HepG2 (cell line): ENCODE results near the gene UMOD. TPM values are rescaled to one million over a fixed set of nuclear protein-coding genes. Genes with fewer than 3 reads are reported as not detected.
A peak's percentile ranks its signal among the peaks of the same experiment; 100 is the strongest.

Experiments used
- AGO1 ChIP-seq: fragments of 200-400 bp; formaldehyde crosslinking; IDR thresholded peaks from 2 replicates; pipeline ENCODE4 v1.6.1; 2017; ENCODE audit warnings: mild to moderate bottlenecking, low read depth, low read length, moderate library complexity; ENCODE audit not compliant: poor library complexity, severe bottlenecking
- PHF5A ChIP-seq: IDR thresholded peaks from one replicate; pipeline ENCODE4 v1.6.1; 2018; ENCODE audit warnings: low read depth, missing genetic modification reagents; ENCODE audit not compliant: unreplicated experiment
- SRSF9 ChIP-seq: fragments of 200-400 bp; formaldehyde crosslinking; IDR thresholded peaks from 2 replicates; pipeline ENCODE4 v1.6.1; 2018; ENCODE audit warnings: borderline replicate concordance, mild to moderate bottlenecking, low read depth, low read length; ENCODE audit not compliant: insufficient read depth, poor library complexity, severe bottlenecking
- YEATS2 ChIP-seq: sonication (generic); formaldehyde crosslinking; IDR thresholded peaks from 2 replicates; pipeline ENCODE4 v1.4.0; 2020; ENCODE audit warnings: missing genetic modification reagents, borderline replicate concordance
- ZMYM4 ChIP-seq: sonication (generic); formaldehyde crosslinking; IDR thresholded peaks from 2 replicates; pipeline ENCODE4 v1.8.1; 2023; ENCODE audit warnings: mild to moderate bottlenecking, missing genetic modification reagents
- ZNF432 ChIP-seq: sonication (generic); formaldehyde crosslinking; IDR thresholded peaks from 2 replicates; pipeline ENCODE4 v1.5.0; 2020; ENCODE audit warnings: missing genetic modification reagents, mild to moderate bottlenecking, borderline replicate concordance
- polyA plus RNA-seq, 8 experiments: library from polyadenylated mRNA; depleted of rRNA in 3 of 8; stranded (reverse) in 7 of 8; unstranded in 1 of 8; fragments of >200 nt; fragmentation: Illumina TruSeq in 4 of 8; extraction: Trizol in 4 of 8; gene quantifications; 2 replicates each; pipeline versions ENCODE4 v1.2.1 to v1.2.3, GENCODE V29; 2011 to 2016; ENCODE audit warnings: low read depth in 4 of 8, missing spikeins in 1 of 8, mixed read lengths in 1 of 8; ENCODE audit not compliant: insufficient read depth in 1 of 8
- total RNA-seq, 5 experiments: library from RNA; depleted of rRNA; stranded (reverse); fragments of >200 nt; fragmentation: Illumina TruSeq; extraction: Trizol; gene quantifications; 2 replicates each; pipeline ENCODE4 v1.2.3, GENCODE V29; 2016; ENCODE audit warnings: low read depth in 1 of 5
- TF ChIP-seq, protein P1 (sequence below): IDR thresholded peaks from 2 replicates; pipeline ENCODE4 v1.6.1; 2018; ENCODE audit warnings: missing genetic modification reagents
- TF ChIP-seq, protein P2 (sequence below): sonication (generic); formaldehyde crosslinking; IDR thresholded peaks from 2 replicates; pipeline ENCODE4 v1.9.0; 2021; ENCODE audit warnings: mild to moderate bottlenecking, missing genetic modification reagents
- TF ChIP-seq, protein P3 (sequence below): sonication (generic); formaldehyde crosslinking; IDR thresholded peaks from 2 replicates; pipeline ENCODE4 v1.5.1; 2020; ENCODE audit warnings: mild to moderate bottlenecking, missing genetic modification reagents, moderate library complexity
- TF ChIP-seq, protein P4 (sequence below): sonication (generic); formaldehyde crosslinking; IDR thresholded peaks from 2 replicates; pipeline ENCODE4 v1.4.0; 2020; ENCODE audit warnings: missing genetic modification reagents, borderline replicate concordance

UMOD gene
- total and polyA plus RNA-seq, 2 of the 13 experiments (the other 11 are each of a cell fraction or from before 2014, with no cell fraction given) = not detected

DNA sequence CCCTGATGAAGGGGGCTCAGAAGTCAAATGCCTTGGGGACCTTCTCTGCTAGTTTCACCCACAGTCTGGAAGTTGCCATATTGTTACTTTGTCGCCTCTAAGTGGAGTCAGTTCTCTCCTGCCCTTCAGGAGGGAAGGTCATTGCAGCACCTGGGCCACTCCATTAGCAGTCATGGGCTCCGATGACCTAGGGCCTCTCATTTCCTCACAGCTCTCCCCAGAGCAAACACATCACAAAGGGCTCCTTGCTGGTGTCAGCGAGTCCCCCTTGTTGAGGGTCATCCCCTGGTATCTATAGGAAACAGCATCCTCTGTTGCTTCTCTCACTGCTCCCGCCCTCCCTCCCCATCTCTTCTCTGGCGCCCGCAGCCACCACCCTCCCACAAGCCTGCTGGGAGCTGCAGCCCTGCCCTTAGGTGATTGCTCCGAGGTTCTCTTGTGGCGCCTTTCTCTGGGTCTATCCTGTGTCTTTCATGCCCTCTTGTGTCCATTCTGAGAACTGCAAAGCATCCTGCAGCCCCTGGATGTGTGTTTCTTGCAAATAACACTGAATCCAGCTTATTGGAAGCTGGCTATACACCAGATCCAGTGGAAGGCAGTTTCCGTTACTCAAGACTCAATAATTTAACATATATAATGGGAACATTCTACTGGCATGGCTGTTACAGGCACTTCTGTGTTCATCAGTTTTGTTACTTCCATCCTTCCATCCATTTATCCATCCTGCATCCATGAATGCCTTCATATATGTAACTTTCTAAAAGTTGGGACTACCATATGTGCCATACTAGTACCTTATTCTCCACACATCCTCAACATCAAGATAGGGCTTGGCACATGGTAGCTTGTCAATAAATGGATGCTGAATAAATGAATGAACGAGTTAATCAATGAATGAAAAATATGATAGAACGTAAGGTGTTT, 30.9 kb upstream of the UMOD start (continued):
- TF ChIP-seq, protein P1, sequence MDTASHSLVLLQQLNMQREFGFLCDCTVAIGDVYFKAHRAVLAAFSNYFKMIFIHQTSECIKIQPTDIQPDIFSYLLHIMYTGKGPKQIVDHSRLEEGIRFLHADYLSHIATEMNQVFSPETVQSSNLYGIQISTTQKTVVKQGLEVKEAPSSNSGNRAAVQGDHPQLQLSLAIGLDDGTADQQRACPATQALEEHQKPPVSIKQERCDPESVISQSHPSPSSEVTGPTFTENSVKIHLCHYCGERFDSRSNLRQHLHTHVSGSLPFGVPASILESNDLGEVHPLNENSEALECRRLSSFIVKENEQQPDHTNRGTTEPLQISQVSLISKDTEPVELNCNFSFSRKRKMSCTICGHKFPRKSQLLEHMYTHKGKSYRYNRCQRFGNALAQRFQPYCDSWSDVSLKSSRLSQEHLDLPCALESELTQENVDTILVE (CRISPR knock-in tag) = 0 out of 2 replicates have a peak, but pooled peaks have one; percentile 41
- peak; percentile 35 for TF ChIP-seq PHF5A (CRISPR knock-in tag)
- TF ChIP-seq AGO1 = no peak
- no peak for TF ChIP-seq YEATS2 (CRISPR knock-in tag)
- TF ChIP-seq, protein P2, sequence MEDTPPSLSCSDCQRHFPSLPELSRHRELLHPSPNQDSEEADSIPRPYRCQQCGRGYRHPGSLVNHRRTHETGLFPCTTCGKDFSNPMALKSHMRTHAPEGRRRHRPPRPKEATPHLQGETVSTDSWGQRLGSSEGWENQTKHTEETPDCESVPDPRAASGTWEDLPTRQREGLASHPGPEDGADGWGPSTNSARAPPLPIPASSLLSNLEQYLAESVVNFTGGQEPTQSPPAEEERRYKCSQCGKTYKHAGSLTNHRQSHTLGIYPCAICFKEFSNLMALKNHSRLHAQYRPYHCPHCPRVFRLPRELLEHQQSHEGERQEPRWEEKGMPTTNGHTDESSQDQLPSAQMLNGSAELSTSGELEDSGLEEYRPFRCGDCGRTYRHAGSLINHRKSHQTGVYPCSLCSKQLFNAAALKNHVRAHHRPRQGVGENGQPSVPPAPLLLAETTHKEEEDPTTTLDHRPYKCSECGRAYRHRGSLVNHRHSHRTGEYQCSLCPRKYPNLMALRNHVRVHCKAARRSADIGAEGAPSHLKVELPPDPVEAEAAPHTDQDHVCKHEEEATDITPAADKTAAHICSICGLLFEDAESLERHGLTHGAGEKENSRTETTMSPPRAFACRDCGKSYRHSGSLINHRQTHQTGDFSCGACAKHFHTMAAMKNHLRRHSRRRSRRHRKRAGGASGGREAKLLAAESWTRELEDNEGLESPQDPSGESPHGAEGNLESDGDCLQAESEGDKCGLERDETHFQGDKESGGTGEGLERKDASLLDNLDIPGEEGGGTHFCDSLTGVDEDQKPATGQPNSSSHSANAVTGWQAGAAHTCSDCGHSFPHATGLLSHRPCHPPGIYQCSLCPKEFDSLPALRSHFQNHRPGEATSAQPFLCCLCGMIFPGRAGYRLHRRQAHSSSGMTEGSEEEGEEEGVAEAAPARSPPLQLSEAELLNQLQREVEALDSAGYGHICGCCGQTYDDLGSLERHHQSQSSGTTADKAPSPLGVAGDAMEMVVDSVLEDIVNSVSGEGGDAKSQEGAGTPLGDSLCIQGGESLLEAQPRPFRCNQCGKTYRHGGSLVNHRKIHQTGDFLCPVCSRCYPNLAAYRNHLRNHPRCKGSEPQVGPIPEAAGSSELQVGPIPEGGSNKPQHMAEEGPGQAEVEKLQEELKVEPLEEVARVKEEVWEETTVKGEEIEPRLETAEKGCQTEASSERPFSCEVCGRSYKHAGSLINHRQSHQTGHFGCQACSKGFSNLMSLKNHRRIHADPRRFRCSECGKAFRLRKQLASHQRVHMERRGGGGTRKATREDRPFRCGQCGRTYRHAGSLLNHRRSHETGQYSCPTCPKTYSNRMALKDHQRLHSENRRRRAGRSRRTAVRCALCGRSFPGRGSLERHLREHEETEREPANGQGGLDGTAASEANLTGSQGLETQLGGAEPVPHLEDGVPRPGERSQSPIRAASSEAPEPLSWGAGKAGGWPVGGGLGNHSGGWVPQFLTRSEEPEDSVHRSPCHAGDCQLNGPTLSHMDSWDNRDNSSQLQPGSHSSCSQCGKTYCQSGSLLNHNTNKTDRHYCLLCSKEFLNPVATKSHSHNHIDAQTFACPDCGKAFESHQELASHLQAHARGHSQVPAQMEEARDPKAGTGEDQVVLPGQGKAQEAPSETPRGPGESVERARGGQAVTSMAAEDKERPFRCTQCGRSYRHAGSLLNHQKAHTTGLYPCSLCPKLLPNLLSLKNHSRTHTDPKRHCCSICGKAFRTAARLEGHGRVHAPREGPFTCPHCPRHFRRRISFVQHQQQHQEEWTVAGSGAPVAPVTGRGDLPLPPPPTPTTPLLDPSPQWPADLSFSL (CRISPR knock-in tag) = 0 out of 2 replicates have a peak, but pooled peaks have one; percentile 28
- TF ChIP-seq SRSF9 = no peak
- TF ChIP-seq ZNF432 (CRISPR knock-in tag) = no peak
- TF ChIP-seq, protein P3, sequence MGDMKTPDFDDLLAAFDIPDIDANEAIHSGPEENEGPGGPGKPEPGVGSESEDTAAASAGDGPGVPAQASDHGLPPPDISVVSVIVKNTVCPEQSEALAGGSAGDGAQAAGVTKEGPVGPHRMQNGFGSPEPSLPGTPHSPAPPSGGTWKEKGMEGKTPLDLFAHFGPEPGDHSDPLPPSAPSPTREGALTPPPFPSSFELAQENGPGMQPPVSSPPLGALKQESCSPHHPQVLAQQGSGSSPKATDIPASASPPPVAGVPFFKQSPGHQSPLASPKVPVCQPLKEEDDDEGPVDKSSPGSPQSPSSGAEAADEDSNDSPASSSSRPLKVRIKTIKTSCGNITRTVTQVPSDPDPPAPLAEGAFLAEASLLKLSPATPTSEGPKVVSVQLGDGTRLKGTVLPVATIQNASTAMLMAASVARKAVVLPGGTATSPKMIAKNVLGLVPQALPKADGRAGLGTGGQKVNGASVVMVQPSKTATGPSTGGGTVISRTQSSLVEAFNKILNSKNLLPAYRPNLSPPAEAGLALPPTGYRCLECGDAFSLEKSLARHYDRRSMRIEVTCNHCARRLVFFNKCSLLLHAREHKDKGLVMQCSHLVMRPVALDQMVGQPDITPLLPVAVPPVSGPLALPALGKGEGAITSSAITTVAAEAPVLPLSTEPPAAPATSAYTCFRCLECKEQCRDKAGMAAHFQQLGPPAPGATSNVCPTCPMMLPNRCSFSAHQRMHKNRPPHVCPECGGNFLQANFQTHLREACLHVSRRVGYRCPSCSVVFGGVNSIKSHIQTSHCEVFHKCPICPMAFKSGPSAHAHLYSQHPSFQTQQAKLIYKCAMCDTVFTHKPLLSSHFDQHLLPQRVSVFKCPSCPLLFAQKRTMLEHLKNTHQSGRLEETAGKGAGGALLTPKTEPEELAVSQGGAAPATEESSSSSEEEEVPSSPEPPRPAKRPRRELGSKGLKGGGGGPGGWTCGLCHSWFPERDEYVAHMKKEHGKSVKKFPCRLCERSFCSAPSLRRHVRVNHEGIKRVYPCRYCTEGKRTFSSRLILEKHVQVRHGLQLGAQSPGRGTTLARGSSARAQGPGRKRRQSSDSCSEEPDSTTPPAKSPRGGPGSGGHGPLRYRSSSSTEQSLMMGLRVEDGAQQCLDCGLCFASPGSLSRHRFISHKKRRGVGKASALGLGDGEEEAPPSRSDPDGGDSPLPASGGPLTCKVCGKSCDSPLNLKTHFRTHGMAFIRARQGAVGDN = 0 out of 2 replicates have a peak, but pooled peaks have one; percentile 21
- no peak for TF ChIP-seq ZMYM4
- TF ChIP-seq, protein P4, sequence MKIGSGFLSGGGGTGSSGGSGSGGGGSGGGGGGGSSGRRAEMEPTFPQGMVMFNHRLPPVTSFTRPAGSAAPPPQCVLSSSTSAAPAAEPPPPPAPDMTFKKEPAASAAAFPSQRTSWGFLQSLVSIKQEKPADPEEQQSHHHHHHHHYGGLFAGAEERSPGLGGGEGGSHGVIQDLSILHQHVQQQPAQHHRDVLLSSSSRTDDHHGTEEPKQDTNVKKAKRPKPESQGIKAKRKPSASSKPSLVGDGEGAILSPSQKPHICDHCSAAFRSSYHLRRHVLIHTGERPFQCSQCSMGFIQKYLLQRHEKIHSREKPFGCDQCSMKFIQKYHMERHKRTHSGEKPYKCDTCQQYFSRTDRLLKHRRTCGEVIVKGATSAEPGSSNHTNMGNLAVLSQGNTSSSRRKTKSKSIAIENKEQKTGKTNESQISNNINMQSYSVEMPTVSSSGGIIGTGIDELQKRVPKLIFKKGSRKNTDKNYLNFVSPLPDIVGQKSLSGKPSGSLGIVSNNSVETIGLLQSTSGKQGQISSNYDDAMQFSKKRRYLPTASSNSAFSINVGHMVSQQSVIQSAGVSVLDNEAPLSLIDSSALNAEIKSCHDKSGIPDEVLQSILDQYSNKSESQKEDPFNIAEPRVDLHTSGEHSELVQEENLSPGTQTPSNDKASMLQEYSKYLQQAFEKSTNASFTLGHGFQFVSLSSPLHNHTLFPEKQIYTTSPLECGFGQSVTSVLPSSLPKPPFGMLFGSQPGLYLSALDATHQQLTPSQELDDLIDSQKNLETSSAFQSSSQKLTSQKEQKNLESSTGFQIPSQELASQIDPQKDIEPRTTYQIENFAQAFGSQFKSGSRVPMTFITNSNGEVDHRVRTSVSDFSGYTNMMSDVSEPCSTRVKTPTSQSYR = no peak
